GM21619 (cell line): ENCODE data around the gene HACD2.

Experiments
- ATAC-seq: cut with Tn5 transposase; IDR thresholded peaks from one replicate; pipeline ENCODE4 v1.9.1; 2021; ENCODE audit not compliant: unreplicated experiment

The HACD2 gene

GRCh38 chr3:123486460-123486859 lies 98.4 kb downstream of the HACD2 start:
- no peak for ATAC-seq

GRCh38 chr3:123485551-123485950 lies 99.3 kb downstream of the HACD2 start:
- ATAC-seq = no peak

GRCh38 chr3:123483146-123483545 lies 101.7 kb downstream of the HACD2 start:
- no peak for ATAC-seq

- no peak for ATAC-seq
Measured at GRCh38 chr3:123481722-123482457, 103.0 kb downstream of the HACD2 start.

GRCh38 chr3:123481071-123481470 lies 103.8 kb downstream of the HACD2 start:
- no peak for ATAC-seq

- no peak for ATAC-seq
Measured at GRCh38 chr3:123480428-123480827, 104.4 kb downstream of the HACD2 start.

GRCh38 chr3:123479891-123480290 lies 105.0 kb downstream of the HACD2 start:
- ATAC-seq = no peak

GRCh38 chr3:123478314-123478713 lies 106.5 kb downstream of the HACD2 start:
- no peak for ATAC-seq

GRCh38 chr3:123476967-123477750 lies 107.7 kb downstream of the HACD2 start:
- no peak for ATAC-seq

- ATAC-seq = no peak
Measured at GRCh38 chr3:123475786-123476185, 109.1 kb downstream of the HACD2 start.

- no peak for ATAC-seq
Measured at GRCh38 chr3:123471106-123471505, 113.7 kb downstream of the HACD2 start.

- ATAC-seq = no peak
Measured at GRCh38 chr3:123469323-123469995, 115.4 kb downstream of the HACD2 start.

GRCh38 chr3:123467046-123467445 lies 117.8 kb downstream of the HACD2 start:
- no peak for ATAC-seq

- ATAC-seq = no peak
Measured at GRCh38 chr3:123464211-123464610, 120.6 kb downstream of the HACD2 start.

GRCh38 chr3:123459862-123460261 lies 125.0 kb downstream of the HACD2 start:
- no peak for ATAC-seq

GRCh38 chr3:123458255-123458654 lies 126.6 kb downstream of the HACD2 start:
- no peak for ATAC-seq

- no peak for ATAC-seq
Measured at GRCh38 chr3:123457841-123458240, 127.0 kb downstream of the HACD2 start.

- ATAC-seq = no peak
Measured at GRCh38 chr3:123453675-123454074, 131.2 kb downstream of the HACD2 start.

- no peak for ATAC-seq
Measured at GRCh38 chr3:123451186-123451585, 133.7 kb downstream of the HACD2 start.

GRCh38 chr3:123449997-123450604 lies 134.8 kb downstream of the HACD2 start:
- ATAC-seq = no peak
